ENCODE measurements around the gene CBLB.

The CBLB gene

DNA sequence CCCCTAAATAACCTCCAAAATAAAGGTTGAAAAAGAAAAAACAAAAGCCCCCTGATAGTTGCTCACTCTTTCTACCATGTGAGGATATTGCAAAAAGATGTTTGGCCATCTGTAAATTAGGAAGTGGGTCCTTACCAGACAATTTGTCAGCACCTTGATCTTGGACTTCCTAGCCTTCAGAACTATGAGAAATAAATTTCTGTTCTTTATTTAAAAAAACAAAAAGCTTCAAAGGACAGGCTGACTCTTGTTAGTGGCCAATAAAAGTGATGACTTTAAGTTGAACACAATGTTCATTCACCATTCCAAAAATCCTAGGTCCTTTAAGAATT lies 103.5 kb downstream of the CBLB start:
- TF ChIP-seq TAF1 (IDR thresholded peaks at IDR 0.05; ENCODE audit: borderline replicate concordance, insufficient read depth, low read length) = no peak

- no peak for TF ChIP-seq TAF1 (IDR thresholded peaks at IDR 0.05; ENCODE audit: borderline replicate concordance, insufficient read depth, low read length)
Observed at GRCh38 chr3:105764378-105765307, 104.2 kb downstream of the CBLB start.

GRCh38 chr3:105763659-105764036 lies 105.2 kb downstream of the CBLB start:
- TF ChIP-seq SIN3A (IDR thresholded peaks at IDR 0.05; ENCODE audit: borderline replicate concordance, insufficient read depth, low read length) (no peak), POLR2AphosphoS5 (IDR thresholded peaks at IDR 0.05; ENCODE audit: low read depth, low read length) (no peak), TAF1 (IDR thresholded peaks at IDR 0.05; ENCODE audit: borderline replicate concordance, insufficient read depth, low read length) (no peak), FOXP2 (optimal IDR thresholded peaks at IDR 0.05; ENCODE audit: borderline replicate concordance, extremely low read depth, extremely low read length, insufficient read depth) (no peak), REST (IDR thresholded peaks at IDR 0.05; ENCODE audit: insufficient read depth in 1 of 2, low read depth in 2 of 2, low read length in 2 of 2) (no peak)

DNA sequence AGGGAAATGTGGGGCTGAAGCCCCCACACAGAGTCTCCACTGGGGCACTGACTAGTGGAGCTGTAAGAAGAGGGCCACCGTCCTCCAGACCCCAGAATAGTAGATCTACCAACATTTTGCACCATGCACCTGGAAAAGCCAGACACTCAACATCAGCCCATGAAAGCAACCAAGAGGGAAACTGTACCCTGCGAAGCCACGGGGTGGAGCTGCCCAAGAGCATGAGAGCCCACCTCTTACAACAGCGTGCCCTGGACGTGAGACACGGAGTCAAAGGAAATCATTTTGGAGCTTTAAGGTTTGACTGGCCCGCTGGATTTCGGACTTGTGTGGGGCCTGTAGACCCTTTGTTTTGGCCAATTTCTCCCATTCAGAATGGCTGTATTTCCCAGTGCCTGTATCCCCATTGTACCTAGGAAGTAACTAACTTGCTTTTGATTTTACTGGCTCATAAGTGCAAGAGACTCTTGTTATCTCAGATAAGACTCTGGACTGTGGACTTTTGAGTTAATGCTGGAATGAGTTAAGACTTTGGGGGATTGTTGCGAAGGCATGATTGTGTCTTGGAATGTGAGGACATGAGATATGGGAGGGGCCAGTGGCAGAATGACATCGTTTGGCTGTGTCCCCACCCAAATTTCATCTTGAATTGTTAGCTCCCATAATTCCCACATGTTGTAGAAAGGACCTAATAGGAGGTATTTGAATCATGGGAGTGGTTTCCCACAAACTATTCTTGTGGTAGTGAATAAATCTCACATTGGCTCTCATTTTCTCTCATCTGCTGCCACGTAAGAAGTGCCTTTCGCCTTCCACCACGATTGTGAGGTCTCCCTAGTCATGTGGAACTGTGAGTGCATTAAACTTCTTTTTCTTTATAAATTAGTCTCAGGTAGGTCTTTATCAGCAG lies 105.8 kb downstream of the CBLB start:
- no peak for TF ChIP-seq FOXP2 (optimal IDR thresholded peaks at IDR 0.05; ENCODE audit: borderline replicate concordance, extremely low read depth, extremely low read length, insufficient read depth)
- TF ChIP-seq SIN3A (IDR thresholded peaks at IDR 0.05; ENCODE audit: borderline replicate concordance, insufficient read depth, low read length) = no peak
- no peak for TF ChIP-seq REST (IDR thresholded peaks at IDR 0.05; ENCODE audit: insufficient read depth in 1 of 2, low read depth in 2 of 2, low read length in 2 of 2)
- TF ChIP-seq POLR2AphosphoS5 (IDR thresholded peaks at IDR 0.05; ENCODE audit: low read depth, low read length) = no peak
- no peak for TF ChIP-seq TAF1 (IDR thresholded peaks at IDR 0.05; ENCODE audit: borderline replicate concordance, insufficient read depth, low read length)

GRCh38 chr3:105759442-105760078 lies 109.3 kb downstream of the CBLB start:
- TF ChIP-seq REST (IDR thresholded peaks at IDR 0.05; ENCODE audit: insufficient read depth in 1 of 2, low read depth in 2 of 2, low read length in 2 of 2) (no peak), TAF1 (IDR thresholded peaks at IDR 0.05; ENCODE audit: borderline replicate concordance, insufficient read depth, low read length) (no peak), FOXP2 (optimal IDR thresholded peaks at IDR 0.05; ENCODE audit: borderline replicate concordance, extremely low read depth, extremely low read length, insufficient read depth) (no peak), SIN3A (IDR thresholded peaks at IDR 0.05; ENCODE audit: borderline replicate concordance, insufficient read depth, low read length) (no peak), POLR2AphosphoS5 (IDR thresholded peaks at IDR 0.05; ENCODE audit: low read depth, low read length) (no peak)
